ENCODE results near the gene DTL. TPM values are rescaled to one million over a fixed set of nuclear protein-coding genes. Genes with fewer than 3 reads are reported as not detected.

The DTL gene
- total and polyA plus RNA-seq, 2 of the 13 experiments (the other 11 are each of a cell fraction or from before 2014, with no cell fraction given) = 10.4 to 32.8 TPM

- TF ChIP-seq U2AF1 (optimal IDR thresholded peaks at IDR 0.05; ENCODE audit: low read depth, low read length) (peak; percentile 33), ZFY (CRISPR knock-in tag; IDR thresholded peaks at IDR 0.05) (peak; percentile 35; the same call in 1 of the 2 replicates), ELF4 (CRISPR knock-in tag; IDR thresholded peaks at IDR 0.05; ENCODE audit: borderline replicate concordance) (peak; percentile 88), IKZF4 (CRISPR knock-in tag; IDR thresholded peaks at IDR 0.05; ENCODE audit: borderline replicate concordance, low read depth, not compliant biosample characterization) (no peak), ZNF564 (CRISPR knock-in tag; IDR thresholded peaks at IDR 0.05) (peak; percentile 76; the same call in 1 of the 2 replicates), ZNF790 (CRISPR knock-in tag; IDR thresholded peaks at IDR 0.05; ENCODE audit: borderline replicate concordance) (no peak), THAP9 (CRISPR knock-in tag; IDR thresholded peaks at IDR 0.05; ENCODE audit: borderline replicate concordance) (peak; percentile 92; the same call in 1 of the 2 replicates), ZNF549 (CRISPR knock-in tag; IDR thresholded peaks at IDR 0.05) (no peak), TEAD3 (CRISPR knock-in tag; optimal IDR thresholded peaks at IDR 0.05; ENCODE audit: borderline replicate concordance) (peak; percentile 61), ZNF232 (CRISPR knock-in tag; IDR thresholded peaks at IDR 0.05; ENCODE audit: borderline replicate concordance) (0 out of 2 replicates have a peak, but pooled peaks have one; percentile 15), CHCHD3 (CRISPR knock-in tag; IDR thresholded peaks at IDR 0.05) (0 out of 2 replicates have a peak, but pooled peaks have one; percentile 30), JUNB (CRISPR knock-in tag; IDR thresholded peaks at IDR 0.05; ENCODE audit: borderline replicate concordance) (no peak), NR2F1 (CRISPR knock-in tag; IDR thresholded peaks at IDR 0.05) (peak in 1 of 2 experiments; percentile 68; a peak in 2 of 4 replicates), LCORL (IDR thresholded peaks at IDR 0.05) (0 out of 2 replicates have a peak, but pooled peaks have one; percentile 36), LCORL (CRISPR knock-in tag; IDR thresholded peaks at IDR 0.05) (0 out of 2 replicates have a peak, but pooled peaks have one; percentile 44), PPARG (CRISPR knock-in tag; conservative IDR thresholded peaks at IDR 0.05) (peak; percentile 11; the same call in 1 of the 2 replicates), MIER2 (CRISPR knock-in tag; IDR thresholded peaks at IDR 0.05) (no peak), SMARCC2 (IDR thresholded peaks at IDR 0.05) (no peak), KDM1A (CRISPR knock-in tag; IDR thresholded peaks at IDR 0.05) (no peak), ZNF563 (CRISPR knock-in tag; IDR thresholded peaks at IDR 0.05) (peak; percentile 55; the same call in 1 of the 2 replicates), MYC (CRISPR knock-in tag; IDR thresholded peaks at IDR 0.05; ENCODE audit: borderline replicate concordance) (peak; percentile 91), RXRB (CRISPR knock-in tag; IDR thresholded peaks at IDR 0.05; ENCODE audit: borderline replicate concordance) (peak; percentile 71), RFXANK (CRISPR knock-in tag; IDR thresholded peaks at IDR 0.05) (peak; percentile 76)
- TF ChIP-seq, protein P1, sequence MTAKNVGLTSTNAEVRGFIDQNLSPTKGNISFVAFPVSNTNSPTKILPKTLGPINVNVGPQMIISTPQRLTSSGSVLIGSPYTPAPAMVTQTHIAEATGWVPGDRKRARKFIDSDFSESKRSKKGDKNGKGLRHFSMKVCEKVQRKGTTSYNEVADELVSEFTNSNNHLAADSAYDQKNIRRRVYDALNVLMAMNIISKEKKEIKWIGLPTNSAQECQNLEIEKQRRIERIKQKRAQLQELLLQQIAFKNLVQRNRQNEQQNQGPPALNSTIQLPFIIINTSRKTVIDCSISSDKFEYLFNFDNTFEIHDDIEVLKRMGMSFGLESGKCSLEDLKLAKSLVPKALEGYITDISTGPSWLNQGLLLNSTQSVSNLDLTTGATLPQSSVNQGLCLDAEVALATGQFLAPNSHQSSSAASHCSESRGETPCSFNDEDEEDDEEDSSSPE (CRISPR knock-in tag; IDR thresholded peaks at IDR 0.05) = peak; percentile 99
- TF ChIP-seq, protein P2, sequence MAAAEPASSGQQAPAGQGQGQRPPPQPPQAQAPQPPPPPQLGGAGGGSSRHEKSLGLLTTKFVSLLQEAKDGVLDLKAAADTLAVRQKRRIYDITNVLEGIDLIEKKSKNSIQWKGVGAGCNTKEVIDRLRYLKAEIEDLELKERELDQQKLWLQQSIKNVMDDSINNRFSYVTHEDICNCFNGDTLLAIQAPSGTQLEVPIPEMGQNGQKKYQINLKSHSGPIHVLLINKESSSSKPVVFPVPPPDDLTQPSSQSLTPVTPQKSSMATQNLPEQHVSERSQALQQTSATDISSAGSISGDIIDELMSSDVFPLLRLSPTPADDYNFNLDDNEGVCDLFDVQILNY (CRISPR knock-in tag; conservative IDR thresholded peaks at IDR 0.05) = peak; percentile 98
- TF ChIP-seq, protein P3, sequence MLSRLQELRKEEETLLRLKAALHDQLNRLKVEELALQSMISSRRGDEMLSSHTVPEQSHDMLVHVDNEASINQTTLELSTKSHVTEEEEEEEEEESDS (CRISPR knock-in tag; IDR thresholded peaks at IDR 0.05; ENCODE audit: borderline replicate concordance) = peak; percentile 83; the same call in 1 of the 2 replicates
Measured at GRCh38 chr1:212035123-212035834, at the start of gene DTL, which contains the start of gene INTS7 (continued).

Data from HepG2 (cell line).